GM19351 (cell line): ENCODE measurements around the gene PRICKLE3.

ENCODE experiments used
- ATAC-seq: cut with Tn5 transposase; IDR thresholded peaks from one replicate; pipeline ENCODE4 v1.9.1; 2021; ENCODE audit warnings: mild to moderate bottlenecking, moderate library complexity; ENCODE audit not compliant: unreplicated experiment

PRICKLE3 gene, protein sequence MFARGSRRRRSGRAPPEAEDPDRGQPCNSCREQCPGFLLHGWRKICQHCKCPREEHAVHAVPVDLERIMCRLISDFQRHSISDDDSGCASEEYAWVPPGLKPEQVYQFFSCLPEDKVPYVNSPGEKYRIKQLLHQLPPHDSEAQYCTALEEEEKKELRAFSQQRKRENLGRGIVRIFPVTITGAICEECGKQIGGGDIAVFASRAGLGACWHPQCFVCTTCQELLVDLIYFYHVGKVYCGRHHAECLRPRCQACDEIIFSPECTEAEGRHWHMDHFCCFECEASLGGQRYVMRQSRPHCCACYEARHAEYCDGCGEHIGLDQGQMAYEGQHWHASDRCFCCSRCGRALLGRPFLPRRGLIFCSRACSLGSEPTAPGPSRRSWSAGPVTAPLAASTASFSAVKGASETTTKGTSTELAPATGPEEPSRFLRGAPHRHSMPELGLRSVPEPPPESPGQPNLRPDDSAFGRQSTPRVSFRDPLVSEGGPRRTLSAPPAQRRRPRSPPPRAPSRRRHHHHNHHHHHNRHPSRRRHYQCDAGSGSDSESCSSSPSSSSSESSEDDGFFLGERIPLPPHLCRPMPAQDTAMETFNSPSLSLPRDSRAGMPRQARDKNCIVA

DNA sequence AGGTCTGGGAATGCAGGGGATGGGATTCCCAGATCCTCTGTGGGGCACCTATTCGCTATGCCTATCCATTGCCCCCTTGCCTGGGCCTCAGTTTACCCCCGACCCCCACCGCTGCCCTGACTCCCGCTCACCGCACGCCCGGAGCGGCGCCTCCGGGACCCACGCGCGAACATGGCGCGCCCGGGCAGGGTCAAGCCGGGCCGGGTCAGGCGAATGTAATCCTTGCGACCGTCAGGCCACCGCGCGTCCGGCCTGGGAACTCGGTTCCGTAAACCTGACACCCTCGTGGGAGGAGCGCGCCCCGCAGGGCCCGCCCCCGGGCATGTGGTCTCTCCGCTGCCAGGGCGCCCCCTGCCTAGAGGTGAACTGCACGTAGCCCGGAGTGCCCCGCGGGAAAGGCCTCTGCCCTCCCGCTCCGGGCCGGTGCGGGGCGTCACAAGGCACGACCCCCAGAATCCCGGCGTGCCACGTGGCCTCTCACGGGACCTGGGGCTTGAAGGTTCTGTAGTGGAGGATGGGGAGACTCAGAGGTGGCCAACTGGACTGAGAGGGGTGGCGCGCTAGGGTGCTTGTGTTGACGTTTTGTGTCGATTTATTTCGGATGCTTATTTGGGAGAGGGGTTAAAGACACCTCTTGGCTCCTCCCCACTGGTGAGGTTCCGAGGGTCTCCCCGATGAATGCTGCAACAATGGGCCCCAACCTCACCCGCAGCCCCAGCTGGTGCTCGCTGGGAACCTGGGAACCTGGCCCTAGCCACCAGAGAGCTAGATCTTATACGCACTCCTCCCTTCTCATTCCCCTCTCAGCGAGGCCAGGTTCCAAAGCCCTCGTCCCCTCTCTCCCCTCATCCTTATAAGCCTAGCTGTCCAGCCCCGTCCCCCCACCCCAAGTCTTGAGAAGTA, at the start of gene PRICKLE3:
TSS of gene PRICKLE3 (minus strand) at position 249 of the 903 bp plus-strand sequence. CDS start at position 173, 76 bp downstream.
- peak; percentile 27 for ATAC-seq

DNA sequence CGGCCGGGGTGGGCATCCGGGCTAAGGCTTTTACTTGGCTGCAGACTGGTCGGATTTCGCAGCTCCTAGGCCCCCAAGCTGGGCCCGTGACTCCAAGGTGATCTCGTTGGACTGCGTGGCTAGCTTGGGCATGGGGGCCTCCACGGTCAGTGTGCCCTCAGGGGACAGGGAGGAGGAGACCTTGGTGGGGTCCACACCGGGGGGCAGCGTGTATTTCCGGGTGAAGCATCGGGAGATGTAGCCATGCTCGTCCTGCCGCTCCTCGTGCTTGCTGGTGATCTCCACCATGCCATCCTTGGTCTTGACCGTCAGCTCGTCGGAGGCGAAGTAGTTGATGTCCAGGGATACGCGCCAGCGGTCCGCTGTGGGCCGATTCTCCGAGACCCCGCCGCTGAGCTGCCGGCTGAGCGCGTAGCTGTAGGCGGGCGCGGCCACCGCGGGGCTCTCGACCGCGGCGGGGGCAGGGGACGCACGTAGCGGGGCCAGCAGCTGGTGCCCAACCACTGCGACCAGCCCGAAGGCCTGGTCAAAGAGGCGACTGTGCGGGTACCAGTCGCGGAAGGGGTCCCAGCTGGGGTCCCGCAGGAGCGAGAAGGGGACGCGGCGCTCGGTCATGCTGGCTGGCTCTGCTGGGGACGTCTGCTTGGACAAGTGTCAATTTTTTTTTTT, 47.8 kb upstream of the PRICKLE3 start:
- no peak for ATAC-seq

DNA sequence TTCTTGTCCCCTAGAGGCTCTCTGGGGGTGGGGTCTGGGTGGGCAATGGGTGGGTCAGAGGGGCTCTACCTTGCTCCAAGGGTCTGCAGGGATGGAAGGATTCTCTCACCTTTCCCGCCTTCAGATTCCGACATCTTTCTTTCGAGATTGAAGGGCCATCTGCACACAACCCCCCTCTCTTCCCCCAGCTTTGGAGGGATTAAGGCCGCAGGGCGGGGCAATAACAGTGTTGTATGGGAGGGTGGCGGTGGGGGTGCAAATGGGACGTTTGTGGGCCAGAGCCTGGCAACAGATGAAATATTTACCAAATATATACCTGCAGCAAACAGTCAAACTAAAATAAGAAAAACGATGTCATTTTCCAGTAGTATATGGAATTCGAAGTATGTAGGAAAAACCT, 47.0 kb upstream of the PRICKLE3 start, which contains the start of gene CACNA1F:
TSS of gene CACNA1F (minus strand) at position 165 of the 400 bp plus-strand sequence. CDS start at position 134, 31 bp downstream.
- ATAC-seq: no peak

DNA sequence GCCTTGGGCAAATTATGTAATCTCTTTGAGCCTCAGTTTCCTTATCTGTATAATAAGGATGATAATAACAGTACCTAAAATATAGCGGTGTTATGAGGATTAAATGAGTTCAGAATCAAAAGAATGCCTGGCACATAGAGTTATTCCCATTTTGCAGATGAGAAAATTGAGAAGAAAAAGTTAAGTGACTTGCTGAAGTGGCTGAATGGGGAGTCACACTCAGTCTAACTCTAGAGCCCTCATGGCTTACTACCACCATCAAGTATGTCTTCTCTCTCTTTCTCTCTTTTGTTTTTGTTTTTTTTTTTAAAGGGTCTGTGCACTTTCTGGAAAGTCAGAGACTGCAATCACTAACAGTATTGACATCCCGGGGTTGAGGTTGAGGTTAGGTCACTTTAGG, 46.4 kb upstream of the PRICKLE3 start:
- no peak for ATAC-seq

DNA sequence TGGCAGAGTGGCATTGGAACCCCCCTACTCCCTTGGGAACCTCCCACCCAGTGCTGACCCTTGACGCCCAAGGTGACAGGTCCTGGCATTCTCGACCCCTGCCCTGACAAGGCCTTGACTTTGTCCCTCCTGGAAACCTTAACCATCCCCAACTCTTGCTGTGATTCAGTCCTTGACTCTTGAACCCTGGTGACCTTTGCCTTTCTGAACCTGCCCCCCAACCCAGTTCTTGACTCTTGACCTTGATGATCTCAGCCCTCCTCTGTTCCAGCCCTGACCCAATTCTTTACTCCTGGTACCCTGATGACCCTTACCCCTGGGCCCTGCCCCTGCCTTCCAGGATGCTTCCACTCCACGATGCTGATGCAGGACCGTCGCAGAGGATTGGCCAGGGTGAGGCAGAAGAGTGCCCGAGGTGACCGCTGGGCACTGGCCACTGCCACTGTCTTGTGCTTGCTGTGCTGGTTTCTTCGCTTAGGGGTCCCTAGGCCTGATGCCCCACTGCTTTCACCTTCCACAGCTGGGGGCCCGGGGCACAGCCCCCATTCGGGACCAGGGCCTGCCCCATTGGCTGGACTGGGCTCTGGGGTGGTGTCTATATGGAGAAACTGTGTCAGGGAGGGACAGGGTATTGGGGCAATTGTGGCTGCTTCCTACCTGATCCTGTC, 45.3 kb upstream of the PRICKLE3 start:
- no peak for ATAC-seq

DNA sequence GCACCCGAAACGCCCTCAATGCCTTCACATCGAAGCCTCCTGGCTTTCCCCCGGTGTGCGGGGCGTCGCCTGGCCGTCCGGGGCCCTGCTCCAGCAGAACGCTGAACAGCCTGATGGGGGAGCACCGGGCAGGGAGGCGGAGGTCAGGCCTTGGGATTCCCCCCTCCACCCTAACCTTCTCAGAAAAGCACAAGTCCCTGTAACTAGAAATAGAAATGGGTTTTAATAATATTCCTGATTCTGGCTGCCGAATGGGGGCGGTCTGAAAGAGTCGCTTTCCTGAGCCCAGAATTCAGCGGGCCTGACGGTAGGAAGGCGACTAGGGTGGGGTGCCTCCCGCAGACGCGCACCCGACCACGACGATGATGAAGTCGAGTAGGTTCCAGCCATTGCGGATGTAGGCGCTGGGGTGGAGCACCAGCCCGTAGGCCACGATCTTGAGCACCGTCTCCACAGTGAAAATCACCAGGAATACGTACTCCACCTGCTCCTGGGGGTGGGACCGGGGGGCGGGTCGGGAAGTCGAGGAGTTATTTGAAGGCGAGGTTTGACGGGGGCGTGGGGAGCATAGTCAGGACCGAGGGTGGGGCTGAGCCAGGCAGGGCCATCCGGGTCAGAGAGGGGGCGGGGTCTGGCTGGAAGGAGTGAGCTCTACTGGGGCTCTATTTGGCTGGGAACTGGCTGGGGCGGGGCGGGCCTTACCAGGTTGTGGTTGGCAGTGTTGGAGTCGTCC, 44.5 kb upstream of the PRICKLE3 start:
- ATAC-seq: peak; percentile 68

DNA sequence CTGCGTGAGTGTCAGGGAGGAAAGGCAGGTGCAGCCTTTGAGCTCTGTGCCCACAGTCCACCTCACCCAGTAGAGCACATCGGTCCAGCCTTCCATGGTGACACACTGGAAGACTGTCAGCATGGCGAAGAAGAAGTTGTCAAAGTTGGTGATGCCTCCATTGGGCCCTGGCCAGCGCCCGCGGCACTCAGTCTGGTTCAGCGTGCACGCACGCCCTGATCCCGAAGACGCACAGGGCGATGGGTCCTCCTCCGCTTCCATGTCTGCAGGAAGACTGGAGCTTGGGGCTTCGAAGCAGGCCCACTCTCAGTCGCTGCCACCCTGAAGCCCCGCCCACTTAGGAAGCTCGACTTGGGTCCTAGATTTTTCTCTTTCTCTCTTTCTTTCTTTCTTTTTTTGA, 42.0 kb upstream of the PRICKLE3 start:
- ATAC-seq: no peak

DNA sequence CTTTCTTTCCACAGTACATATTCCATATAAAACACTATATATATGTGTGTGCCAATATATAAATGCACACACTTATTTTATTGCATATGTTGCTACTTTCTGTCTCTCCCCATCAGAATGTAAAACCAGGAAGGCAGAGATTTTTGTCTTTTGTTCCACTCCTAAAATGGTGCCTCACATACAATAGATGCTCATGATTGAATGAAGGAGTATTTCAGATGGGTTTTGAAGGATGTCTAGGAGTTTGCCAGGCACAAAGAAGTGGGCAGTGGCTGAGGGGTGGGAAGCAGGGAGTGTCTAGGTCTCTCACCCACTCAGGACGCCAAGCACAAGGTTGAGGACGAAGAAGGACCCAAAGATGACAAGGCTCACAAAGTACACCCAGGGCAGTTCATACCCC, 41.6 kb upstream of the PRICKLE3 start:
- no peak for ATAC-seq

DNA sequence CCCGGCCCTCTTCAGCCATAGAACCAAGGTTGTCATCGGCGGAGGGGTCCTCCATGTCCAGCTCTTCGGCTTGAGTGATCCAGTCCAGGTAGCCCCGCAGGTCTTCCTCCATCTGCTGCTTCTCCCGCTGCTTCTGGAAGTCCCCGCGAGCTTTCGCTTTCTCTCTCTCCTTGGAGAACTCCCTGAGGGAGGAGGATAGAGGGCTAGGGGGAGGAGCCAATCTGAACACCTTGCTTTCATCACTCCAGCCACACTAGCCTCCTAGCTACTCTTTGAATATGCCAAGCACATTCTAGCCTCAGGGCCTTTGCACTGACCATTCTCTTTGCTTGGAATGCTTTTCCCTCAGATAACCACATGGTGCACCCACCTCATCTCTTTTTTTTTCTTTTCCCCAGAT, 40.8 kb upstream of the PRICKLE3 start:
- ATAC-seq: no peak

DNA sequence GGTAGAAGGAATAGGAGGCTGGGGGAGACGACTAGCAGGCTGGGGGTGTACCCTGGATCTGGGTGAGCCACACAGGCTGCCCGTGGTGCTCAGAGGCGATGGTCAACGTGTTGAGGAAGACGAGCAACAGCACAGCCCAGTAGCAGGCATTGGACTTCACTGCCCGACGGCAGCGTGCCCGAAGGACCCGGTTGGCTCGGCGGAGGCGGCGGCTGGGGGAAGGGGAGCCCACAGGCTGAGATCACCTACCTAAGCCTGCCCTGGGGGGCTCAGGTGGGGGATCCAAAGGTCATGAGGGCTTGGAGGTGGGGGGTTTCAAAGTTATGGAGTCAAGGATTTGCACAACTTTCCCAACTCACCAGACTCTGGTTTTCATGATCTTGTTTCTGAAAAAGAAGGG, 39.7 kb upstream of the PRICKLE3 start:
- no peak for ATAC-seq

DNA sequence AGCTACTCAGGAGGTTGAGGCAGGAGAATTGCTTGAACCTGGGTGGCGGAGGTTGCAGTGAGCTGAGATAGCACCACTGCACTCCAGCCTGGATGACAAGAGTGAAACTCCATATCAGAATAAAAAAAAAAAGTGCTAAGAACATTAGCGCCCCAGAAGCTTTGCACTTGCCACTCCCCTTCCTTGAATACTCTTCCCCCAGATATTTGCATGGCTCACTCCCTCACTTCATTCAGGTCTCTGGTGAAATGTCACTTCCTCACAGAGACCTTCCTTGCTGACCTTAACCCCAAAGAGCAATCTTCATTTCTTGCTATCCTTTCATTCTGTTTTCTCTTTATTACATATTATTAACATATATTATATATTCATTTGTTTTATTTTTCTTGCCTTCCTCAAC, 35.7 kb upstream of the PRICKLE3 start:
- no peak for ATAC-seq

DNA sequence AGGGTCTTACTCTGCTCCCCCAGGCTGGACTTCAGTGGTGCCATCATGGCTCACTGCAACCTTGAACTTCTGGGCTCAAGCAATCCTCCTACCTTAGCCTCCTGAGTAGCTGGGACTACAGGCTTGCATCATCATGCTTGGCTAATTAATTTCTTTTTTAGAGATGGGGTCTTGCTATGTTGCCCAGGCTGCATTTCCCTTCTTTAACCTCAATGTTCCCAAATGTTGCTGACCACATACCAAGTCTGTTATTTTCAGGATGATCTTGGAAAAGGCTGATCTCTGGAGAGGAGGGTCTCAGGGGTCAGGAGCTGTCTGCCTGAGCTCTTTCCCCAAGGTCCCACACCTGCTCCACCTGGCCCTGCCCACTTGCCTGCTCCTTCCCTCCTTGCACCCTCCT, 33.9 kb upstream of the PRICKLE3 start:
- no peak for ATAC-seq

DNA sequence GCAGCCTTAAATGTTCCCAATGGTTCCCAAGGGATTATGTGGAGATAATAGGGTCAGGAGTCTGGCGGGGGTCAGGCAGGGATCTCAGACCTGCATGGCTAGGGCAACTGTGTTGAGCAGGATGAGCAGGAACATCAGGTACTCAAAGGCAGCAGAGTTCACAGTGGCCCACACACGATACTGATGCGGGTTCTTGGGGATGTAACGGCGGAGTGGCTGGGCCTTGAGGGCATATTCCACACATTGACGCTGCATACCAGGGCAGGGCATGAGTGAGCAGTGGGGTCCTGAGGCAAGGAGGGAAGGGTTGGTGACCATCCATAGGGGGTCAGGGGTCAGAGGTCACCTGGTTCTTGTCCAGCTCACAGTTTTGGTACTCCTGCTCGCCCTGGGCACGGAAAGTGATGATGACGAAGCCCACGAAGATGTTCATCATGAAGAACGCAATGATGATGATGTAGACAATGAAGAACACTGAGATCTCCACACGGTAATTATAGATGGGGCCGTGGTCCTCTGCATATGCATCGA, 28.9 kb upstream of the PRICKLE3 start:
- no peak for ATAC-seq

DNA sequence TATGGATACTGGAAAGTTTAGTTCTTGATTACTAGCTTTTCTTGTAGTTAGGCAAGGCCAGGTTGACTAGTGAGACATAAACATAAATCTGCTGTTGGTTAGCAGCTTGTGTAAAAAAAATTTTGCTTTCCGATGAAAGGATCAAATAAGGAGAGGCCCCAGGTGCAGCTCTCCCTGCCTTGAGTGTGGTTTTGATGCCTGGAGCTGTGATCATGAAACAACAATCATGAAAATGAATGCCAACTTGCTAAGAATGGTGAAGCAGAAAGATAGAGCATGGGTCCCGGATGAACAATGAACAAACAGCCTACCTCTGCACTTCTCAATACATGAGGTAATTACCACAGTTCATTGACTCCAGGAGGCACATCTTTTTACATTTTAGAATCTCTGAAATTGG, 28.2 kb upstream of the PRICKLE3 start:
- no peak for ATAC-seq

DNA sequence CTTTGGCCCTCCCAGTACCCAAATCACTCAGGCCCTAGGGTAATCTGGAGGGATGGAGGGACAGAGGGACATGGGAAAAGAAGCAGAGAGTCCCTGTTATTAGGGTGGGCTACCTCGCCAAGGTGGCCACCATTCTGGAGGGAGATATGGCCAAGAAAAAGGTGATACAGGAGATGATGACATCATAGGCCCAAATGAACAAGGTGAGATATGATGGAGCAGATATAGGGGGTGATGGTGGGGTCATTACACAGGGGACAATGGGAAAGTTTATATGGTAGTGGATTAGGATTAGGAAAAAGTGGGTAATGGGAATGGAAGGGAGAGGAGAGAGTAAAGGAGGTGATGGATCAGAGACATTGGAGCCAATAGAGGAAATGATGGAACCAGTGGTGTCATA, 26.7 kb upstream of the PRICKLE3 start:
- ATAC-seq: no peak

DNA sequence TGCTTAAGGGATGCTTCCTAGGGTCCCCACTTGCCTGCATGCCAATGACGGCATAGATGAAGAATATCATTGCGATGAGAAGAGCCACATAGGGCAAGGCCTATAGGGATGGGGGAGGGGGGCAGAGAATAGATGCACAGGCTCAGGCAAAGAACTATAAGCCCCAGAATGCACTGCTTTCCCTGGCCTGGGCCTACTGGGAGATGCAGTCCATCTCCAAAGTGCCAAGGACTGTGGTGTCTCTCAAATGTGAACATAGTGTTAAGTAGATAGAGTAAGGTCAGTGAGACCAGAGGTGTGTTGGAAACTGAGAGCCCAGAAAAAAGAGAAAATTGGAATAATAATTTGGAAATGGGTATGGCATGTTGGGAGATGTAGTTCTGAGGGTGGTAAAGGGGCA, 26.0 kb upstream of the PRICKLE3 start:
- no peak for ATAC-seq

DNA sequence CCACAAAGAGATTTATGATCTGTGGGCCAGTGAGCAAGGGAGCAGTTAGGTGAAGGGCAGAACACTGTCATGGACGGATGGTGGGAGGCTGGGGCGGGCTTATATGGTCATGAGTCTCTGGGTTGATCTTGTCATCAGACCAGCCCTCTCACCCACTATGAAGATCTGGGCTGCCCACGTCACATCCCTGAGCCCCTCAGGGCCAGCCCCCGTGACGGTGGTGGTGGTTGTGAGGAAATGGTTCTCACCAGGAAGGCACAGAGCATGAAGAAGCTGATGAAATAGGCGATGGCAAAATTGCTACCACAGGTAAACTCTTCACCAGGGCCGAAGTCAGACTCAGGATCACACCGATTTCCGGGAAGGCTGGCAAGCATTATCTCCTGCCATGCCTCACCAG, 24.9 kb upstream of the PRICKLE3 start:
- no peak for ATAC-seq

DNA sequence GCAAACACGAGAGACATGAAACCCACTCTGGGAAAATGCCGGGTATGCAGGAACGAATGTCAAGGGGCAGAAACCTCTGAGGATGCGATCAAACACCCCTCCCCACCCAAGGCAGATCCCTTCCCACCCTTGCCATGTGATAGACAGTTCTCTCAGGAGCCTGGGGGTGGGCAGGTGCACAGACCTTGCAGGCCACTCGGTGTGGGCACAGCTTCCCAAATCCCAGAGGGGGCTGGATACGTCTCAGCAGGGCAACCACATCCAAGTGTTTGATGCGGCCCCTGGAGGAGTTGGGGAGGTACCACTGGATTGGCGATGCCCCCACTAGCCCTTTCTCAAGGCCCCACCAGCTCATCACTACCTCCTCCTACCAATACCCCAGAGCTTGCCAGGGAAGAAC, 24.2 kb upstream of the PRICKLE3 start:
- ATAC-seq: no peak
